Measurements from ENCODE around the gene ZNF397. TPM values are rescaled to one million over a fixed set of nuclear protein-coding genes. Genes with fewer than 3 reads are reported as not detected.
A peak's percentile ranks its signal among the peaks of the same experiment; 100 is the strongest.

The ZNF397 gene
- polyA plus RNA-seq, 3 donors: 3.6 to 6.6 (median 3.6) TPM

DNA sequence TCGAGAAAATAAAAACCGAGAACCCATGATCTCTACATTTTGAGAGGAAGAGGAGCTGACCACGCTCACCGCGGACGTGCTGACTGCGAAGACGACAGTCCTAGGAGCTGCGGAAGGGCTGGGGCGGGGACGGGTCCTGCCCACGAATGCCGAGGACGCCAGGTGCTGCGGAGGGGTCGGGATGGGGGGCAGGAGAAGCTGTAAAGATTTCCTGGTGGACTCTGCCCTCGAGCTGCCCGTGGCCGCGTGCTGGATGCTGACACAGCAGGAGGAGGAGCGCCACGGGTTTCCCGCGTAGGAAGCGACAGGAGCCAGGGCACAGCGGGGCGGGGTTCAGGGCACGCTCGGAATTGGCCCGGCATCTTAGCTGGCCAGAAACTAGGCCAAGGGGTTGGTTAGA is 27.0 kb downstream of the ZNF397 start:
- Histone ChIP-seq H3K9me3 (replicated peaks in 1 of 2; ENCODE audit: control insufficient read depth in 1 of 2, insufficient read depth in 1 of 2, low read length in 2 of 2) (peaks cover 6 to 32% of the 10 kb centered on the region in 2 donors), H3K9ac (ENCODE audit: insufficient read depth, low read length, poor library complexity, severe bottlenecking) (no peak overlapping the region), H3K4me2 (replicated peaks; ENCODE audit: extremely low read depth, low read length, poor library complexity, severe bottlenecking) (peak overlapping the region; percentile 68), H3K79me2 (ENCODE audit: insufficient read depth, low read length) (no peaks in the 10 kb centered on the region), H3K36me3 (replicated peaks in 1 of 2; ENCODE audit: control insufficient read depth in 1 of 2, insufficient read depth in 2 of 2, low read length in 2 of 2) (no peaks in the 10 kb centered on the region), H3K4me3 (replicated peaks in 1 of 3; ENCODE audit: low read depth in 2 of 3, low read length in 3 of 3) (peak overlapping the region; percentile 13 to 69 (median 46)), H2AFZ (ENCODE audit: insufficient read depth, low read depth, low read length, poor library complexity, severe bottlenecking) (peak overlapping the region; percentile 86), H3K27me3 (ENCODE audit: control insufficient read depth in 2 of 2, insufficient read depth in 2 of 2, low read length in 2 of 2) (no peaks in the 10 kb centered on the region), H3K4me1 (ENCODE audit: control insufficient read depth in 1 of 2, insufficient read depth in 2 of 2, low read length in 2 of 2) (peaks cover 12 to 22% of the 10 kb centered on the region in 2 donors), H3K27ac (ENCODE audit: low read depth in 1 of 2, low read length in 2 of 2) (no peak overlapping the region), H4K20me1 (ENCODE audit: insufficient read depth, low read length) (no peaks in the 10 kb centered on the region)
- Mint-ChIP-seq H3K27ac (peak overlapping the region in 2 of 7 donors; percentile 53 to 58), H3K27me3 (ENCODE audit: low read depth in 3 of 3) (peaks cover 2 to 4% (median 2%) of the 10 kb centered on the region in 3 donors), H3K36me3 (peaks cover 5 to 6% of the 10 kb centered on the region in 2 donors), H3K4me1 (peaks cover 24% of the 10 kb centered on the region), H3K4me3 (peak overlapping the region; percentile 62 to 94), H3K9me3 (peaks cover 18 to 43% (median 35%) of the 10 kb centered on the region in 7 donors)
- no peak for TF ChIP-seq CTCF (IDR thresholded peaks at IDR 0.05)
- DNase-seq: no peak
- intact Hi-C loops (cut with micrococcal nuclease): no loop called here
- WGBS (ENCODE audit: insufficient coverage): 58% methylated on average over 26 of the region's 30 CpGs

DNA sequence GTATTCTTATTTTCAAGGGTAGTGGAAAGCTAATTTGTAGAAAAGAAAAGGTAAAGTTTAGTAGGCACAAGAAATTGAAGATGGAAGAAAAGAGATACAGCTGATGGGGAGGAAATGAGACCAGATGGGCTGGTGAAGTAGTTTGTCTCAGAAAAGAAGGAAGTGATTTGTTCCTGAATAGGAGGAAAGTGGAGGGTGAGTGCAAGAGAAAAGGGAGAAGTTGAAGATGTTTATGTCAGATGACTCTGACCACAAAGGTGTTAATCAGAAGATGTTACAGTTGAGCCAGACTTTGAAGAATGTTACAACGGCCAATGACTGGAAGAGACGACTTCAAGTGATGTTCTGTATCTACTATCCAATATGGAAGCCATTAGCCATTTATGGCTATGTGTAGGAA is 28.0 kb downstream of the ZNF397 start:
- Histone ChIP-seq H3K9me3 (replicated peaks in 1 of 2; ENCODE audit: control insufficient read depth in 1 of 2, insufficient read depth in 1 of 2, low read length in 2 of 2) (peaks cover 12 to 33% of the 10 kb centered on the region in 2 donors), H4K20me1 (ENCODE audit: insufficient read depth, low read length) (no peaks in the 10 kb centered on the region), H3K27ac (ENCODE audit: low read depth in 1 of 2, low read length in 2 of 2) (no peak overlapping the region), H3K4me2 (replicated peaks; ENCODE audit: extremely low read depth, low read length, poor library complexity, severe bottlenecking) (no peak overlapping the region), H3K4me3 (replicated peaks in 1 of 3; ENCODE audit: low read depth in 2 of 3, low read length in 3 of 3) (no peak overlapping the region), H3K79me2 (ENCODE audit: insufficient read depth, low read length) (no peaks in the 10 kb centered on the region), H2AFZ (ENCODE audit: insufficient read depth, low read depth, low read length, poor library complexity, severe bottlenecking) (no peak overlapping the region), H3K9ac (ENCODE audit: insufficient read depth, low read length, poor library complexity, severe bottlenecking) (no peak overlapping the region), H3K27me3 (ENCODE audit: control insufficient read depth in 2 of 2, insufficient read depth in 2 of 2, low read length in 2 of 2) (no peaks in the 10 kb centered on the region), H3K4me1 (ENCODE audit: control insufficient read depth in 1 of 2, insufficient read depth in 2 of 2, low read length in 2 of 2) (peaks cover 12 to 22% of the 10 kb centered on the region in 2 donors), H3K36me3 (replicated peaks in 1 of 2; ENCODE audit: control insufficient read depth in 1 of 2, insufficient read depth in 2 of 2, low read length in 2 of 2) (no peaks in the 10 kb centered on the region)
- no CpG with 5 or more reads among the region's 2 CpGs for WGBS (ENCODE audit: insufficient coverage)
- Mint-ChIP-seq H3K9me3 (peaks cover 22 to 47% (median 37%) of the 10 kb centered on the region in 7 donors), H3K27me3 (ENCODE audit: low read depth in 3 of 3) (peaks cover 2 to 5% (median 2%) of the 10 kb centered on the region in 3 donors), H3K4me1 (peaks cover 24% of the 10 kb centered on the region), H3K27ac (peak overlapping the region in 2 of 7 donors; percentile 3 to 13), H3K4me3 (no peak overlapping the region), H3K36me3 (peaks cover 1 to 4% of the 10 kb centered on the region in 2 donors)
- DNase-seq: peak; percentile 32 to 60 (median 59)
- no peak for TF ChIP-seq CTCF (IDR thresholded peaks at IDR 0.05)
- intact Hi-C loops (cut with micrococcal nuclease): no loop called here
